Stimulated activated CD8-positive, alpha-beta memory T cell treated with anti-CD3 and anti-CD28 coated beads, Interleukin-7, amount 100 ng/mL, for 48 hours (primary cell): ENCODE data around the gene SBK2.
"Not testable (repeated sequence)": the region's sequence is repeated elsewhere in the genome, so short reads cannot be mapped to it uniquely, and the experiment has no call there.

Experiments
- DNase-seq, 2 donors: peaks; one replicate each; pipeline ENCODE4 v3.0.0-alpha.2; 2020; ENCODE audit warnings: low read depth in 1 of 2; ENCODE audit errors: extremely low read depth in 1 of 2

SBK2 gene, protein sequence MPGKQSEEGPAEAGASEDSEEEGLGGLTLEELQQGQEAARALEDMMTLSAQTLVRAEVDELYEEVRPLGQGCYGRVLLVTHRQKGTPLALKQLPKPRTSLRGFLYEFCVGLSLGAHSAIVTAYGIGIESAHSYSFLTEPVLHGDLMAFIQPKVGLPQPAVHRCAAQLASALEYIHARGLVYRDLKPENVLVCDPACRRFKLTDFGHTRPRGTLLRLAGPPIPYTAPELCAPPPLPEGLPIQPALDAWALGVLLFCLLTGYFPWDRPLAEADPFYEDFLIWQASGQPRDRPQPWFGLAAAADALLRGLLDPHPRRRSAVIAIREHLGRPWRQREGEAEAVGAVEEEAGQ

GRCh38 chr19:55536951-55537740 lies at the start of gene SBK2:
SBK2 (minus strand) TSS chr19:55537133; CDS start chr19:55536294, 839 bp downstream.
- no peak for DNase-seq

DNA sequence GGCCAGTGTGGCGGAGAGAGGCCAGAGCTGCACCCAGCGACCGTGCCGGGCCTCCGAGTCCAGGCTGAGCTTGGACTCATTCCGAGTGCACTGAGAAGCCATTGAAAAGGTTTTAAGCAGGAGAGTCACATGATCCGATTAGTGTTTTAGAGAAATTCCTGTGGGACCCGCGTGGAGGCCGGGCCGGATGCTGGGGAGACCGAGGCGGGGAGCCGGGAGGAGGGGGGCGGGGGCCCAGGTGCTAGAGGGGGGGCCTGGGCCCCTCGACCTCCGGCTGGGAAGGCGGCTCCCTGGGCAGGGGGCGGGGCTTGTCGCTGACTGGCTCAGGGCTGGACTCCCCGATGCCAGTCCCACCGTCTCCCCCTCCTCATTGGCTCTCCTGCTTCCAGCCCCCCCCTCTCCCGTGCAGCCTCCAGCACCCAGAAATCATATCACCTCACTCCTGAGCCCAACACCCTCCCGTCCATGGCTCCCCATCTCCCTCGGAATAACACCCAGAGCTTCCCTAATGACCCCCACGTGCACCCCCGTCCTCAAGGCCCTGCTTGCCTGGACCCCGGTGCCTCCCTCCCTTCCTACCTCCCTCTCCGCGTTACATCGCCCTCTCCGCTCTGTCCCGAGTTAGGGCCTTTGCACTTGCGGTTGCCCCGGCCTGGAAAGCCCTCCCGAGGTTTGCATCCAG lies 48.9 kb upstream of the SBK2 start:
- DNase-seq: no peak

DNA sequence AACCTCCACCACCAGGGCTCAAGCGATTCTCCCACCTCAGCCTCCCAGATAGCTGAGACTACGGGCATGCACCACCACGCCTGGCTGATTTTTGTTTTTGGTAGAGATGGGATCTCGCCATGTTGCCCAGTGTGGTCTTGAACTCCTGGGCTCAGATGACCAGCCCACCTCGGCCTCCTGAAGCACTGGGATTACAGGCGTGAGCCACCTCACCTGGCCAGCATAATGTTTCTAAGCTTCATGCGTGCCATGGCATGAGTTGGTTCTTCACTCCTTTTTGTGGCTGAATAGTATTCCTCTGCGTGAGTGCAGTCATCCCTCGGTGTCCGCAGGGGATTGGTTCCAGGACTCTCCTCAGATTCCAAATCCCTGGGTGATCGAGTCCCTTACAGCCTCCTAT lies 47.9 kb upstream of the SBK2 start:
- DNase-seq: no peak

DNA sequence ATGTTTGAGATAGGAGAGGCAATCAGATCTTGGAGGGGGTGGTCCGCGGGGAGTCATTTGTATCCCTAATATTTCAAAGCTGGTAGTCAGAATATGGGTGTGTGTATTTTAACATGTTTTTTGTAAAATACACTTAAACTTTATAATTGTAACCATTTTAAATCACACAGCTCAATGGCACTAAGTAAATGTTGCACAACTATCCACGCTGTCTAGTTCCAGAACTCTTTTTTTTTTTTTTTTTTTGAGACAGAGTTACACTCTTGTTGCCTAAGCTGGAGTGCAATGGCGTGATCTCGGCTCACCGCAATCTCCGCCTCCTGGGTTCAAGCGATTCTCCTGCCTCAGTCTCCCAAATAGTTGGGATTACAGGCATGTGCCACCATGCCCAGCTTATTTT lies 47.0 kb upstream of the SBK2 start:
- not testable (repeated sequence) for DNase-seq

DNA sequence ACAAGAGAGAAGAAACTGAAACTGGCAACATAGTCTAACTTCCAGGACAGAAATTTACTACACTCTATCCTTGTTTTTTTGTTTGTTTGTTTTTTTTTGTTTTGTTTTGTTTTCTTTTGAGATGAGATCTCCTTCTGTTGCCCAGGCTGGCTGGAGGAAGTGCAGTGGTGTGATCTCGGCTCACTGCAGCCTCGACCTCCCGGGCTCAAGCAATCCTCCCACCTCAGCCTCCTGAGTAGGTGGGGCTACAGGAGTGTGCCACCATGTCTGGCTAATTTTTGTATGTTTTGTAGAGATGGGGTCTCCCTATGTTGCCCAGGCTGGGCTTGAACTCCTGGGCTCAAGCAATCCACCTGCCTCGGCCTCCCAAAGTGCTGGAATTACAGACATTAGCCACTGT lies 45.4 kb upstream of the SBK2 start:
- DNase-seq: not testable (repeated sequence)

DNA sequence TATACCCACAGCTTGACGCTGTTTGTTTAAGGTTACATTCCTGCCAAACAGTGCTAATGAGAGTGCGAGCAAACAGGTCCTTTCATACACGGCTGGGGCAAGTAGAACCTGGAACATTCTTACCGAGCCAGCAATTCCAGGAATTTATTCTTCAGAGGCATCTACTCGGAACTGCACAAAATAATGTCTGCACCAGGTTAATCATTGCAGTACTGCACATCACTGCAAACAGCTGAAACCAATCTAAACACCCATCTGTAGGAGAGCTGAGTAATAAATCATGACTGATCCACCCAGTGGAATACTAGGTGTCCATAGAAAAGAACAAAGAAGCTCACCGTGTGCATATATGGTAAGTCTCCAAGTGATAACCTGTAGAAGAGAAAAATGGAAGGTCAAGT lies 44.9 kb upstream of the SBK2 start:
- DNase-seq: no peak

DNA sequence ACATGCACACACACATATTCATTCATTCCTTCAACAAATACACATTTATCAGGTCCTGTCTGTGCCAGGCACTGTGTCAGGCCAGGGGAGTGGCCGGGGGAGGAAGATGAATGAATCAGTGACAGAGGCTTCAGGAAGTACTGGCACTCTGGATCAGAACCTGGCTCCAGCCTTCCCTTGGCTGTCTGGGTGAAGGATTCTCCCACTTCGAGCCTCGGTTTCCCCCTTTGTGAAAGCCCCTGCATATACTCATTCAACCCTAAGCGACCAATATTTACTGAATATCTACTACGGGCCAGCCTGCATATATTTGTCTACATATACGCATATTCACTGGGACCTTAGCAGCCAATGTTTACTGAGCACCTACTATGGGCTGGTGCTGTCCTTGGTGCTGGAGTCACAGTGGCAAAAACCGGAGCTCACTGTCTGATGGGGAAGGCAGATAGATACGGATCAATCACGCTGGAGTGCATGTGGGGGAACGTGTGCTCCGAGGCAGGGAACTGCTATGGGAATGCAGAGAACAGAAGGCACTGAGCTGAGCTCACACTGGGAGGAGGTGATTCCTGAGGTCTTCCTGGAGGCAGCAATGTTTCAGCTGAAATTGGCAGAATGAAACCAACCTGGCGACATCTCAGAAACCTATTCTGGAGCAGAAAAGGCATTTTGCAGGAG lies 44.4 kb upstream of the SBK2 start:
- no peak for DNase-seq

DNA sequence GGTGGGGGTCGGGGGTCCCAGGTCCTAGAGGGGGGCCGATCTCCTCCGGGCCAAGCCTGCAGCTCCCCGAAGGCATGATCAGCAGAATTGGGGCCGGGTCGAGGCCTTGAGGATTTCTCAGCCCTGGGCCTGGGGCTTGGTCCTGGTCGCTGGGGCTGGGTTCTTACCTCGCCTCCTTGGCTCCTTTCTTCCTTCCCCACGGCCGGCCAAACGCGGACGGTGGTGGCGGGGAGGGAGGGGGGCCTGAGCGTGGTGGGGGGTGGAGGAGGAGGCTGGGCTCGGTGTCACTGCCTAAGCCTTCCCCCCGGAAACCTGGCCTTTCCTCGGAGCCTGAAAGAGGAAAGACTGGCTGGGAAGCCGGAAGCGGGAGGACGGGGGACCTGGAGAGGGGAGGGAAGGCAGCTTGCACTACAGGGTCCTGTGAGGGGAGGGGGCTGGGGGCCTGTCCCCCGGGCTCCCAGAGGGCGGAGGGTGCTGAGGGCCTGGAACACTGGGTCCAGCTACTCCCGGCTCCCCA lies 43.8 kb upstream of the SBK2 start, which contains the start of gene ZNF579:
ZNF579 (minus strand) TSS at position 221 of the 517 bp plus-strand sequence. CDS start 1,209 bp downstream, outside the sequence.
- peak; percentile 54 to 74 for DNase-seq

- DNase-seq: no peak
Measured at GRCh38 chr19:55579766-55580621, 43.1 kb upstream of the SBK2 start.

DNA sequence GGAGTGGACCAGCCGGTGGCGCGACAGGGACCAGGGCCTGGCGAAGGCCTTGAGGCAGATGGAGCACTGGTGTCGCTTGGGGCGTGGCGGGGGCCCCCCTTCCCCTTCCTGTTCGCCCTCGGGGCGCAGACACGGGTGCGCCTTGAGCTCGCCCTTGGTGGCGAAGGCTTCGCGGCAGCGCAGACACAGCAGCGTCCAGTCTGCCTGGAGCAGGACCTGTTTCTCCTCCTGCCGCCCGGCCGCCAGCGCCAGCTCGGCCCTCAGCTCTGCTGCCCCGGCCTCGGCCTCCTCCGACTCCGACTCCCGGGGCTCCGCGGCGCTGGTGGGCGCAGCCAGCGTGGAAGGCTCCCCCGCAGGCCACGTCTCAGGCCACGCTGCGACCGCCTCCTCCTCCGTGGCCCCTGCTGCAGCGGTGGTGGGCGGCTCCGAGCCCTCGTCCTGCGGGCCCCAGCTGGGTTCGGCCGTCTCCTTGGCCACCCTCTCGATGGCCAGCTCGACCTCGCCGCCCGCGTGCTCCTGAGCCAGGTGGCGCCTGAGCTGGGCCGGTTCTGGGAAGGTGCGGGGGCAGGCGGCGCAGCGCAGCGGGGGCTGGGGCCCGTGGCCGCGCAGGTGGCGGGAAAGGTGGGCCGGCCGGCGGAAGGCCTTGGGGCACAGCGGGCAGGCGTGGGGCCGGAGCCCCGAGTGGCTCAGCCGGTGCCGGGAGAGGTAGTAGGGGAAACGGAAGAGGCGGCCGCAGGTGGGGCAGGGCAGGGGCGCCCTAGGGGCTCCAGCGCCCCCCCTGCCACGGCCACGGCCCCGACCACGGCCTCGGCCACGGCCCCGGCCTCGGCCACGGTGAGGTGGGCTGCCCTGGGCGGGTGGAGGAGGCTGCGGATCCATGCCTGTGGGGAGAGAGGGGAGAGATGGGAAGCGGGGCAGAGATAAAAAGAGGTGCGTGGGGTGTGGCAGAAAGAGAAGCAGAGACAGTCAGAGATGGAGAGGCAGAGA lies 42.1 kb upstream of the SBK2 start:
- no peak for DNase-seq

GRCh38 chr19:55578031-55578760 lies 41.3 kb upstream of the SBK2 start:
- no peak for DNase-seq

GRCh38 chr19:55576746-55577145 lies 39.8 kb upstream of the SBK2 start:
- DNase-seq: no peak

GRCh38 chr19:55573929-55574328 lies 37.0 kb upstream of the SBK2 start:
- DNase-seq: not testable (repeated sequence)

GRCh38 chr19:55569477-55569876 lies 32.5 kb upstream of the SBK2 start:
- DNase-seq: not testable (repeated sequence)

- DNase-seq: no peak
Measured at GRCh38 chr19:55567708-55568328, 30.9 kb upstream of the SBK2 start.

DNA sequence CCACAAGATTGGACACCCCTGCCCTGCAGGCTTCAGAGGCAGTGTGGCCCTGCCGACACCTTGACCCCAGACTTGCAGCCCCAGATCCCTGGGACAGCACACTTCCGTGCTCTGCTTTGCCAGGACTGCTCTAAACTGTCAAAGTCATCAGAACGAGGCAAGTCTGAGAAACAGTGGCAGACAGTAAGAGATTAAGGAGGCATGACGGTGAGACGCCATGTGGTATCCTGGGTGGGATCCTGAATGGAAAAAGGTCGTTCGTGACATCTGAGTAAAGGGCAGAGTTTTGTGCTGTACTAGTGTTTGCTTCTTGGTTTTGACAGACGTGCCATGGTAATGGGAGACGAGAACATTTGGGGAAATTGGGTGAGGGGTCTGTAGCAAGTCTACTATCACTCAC lies 29.9 kb upstream of the SBK2 start:
- DNase-seq: no peak

DNA sequence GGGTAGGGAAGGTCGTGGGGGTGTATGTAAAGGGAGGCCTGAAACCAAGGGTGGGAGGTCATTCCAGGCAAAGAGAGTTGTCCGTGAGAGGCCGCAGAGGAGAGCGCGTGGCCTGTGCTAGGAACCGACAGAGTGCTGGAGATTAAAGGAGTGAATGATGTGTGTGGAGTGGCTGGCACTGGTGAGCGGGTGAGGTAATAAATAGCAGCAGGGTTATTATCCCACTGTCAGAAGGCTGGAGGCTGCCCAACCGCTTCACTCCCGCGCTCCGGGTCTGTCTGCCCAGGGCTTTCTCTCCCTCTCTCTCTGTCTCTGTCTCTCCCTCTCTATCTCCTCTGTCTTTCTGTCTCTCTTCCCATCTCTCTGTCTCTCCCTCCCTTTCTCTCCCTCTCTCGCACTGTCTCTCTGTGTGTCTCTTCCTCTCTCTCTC lies 26.3 kb upstream of the SBK2 start:
- no peak for DNase-seq
